ENCODE results near the gene CYP27C1.
A peak's percentile ranks its signal among the peaks of the same experiment; 100 is the strongest.

Gene CYP27C1

GRCh38 chr2:127138281-127138680, 81.8 kb downstream of the CYP27C1 start:
- in situ Hi-C loops (cut with MboI; ENCODE audit: low pct_unique_long_range_greater_than_20kb, low sequenced_read_pairs) = no loop called here

GRCh38 chr2:127137741-127138140, 82.4 kb downstream of the CYP27C1 start:
- in situ Hi-C loops (cut with MboI; ENCODE audit: low pct_unique_long_range_greater_than_20kb, low sequenced_read_pairs) = no loop called here
- DNase-seq = no peak

More at GRCh38 chr2:127138281-127138680, 81.8 kb downstream of the CYP27C1 start:
- no peak for DNase-seq

- no peak for DNase-seq
- in situ Hi-C loops (cut with MboI; ENCODE audit: low pct_unique_long_range_greater_than_20kb, low sequenced_read_pairs) = no loop called here
Observed at GRCh38 chr2:127137225-127137624, 82.9 kb downstream of the CYP27C1 start.

- peak; percentile 24 for DNase-seq
- in situ Hi-C loops (cut with MboI; ENCODE audit: low pct_unique_long_range_greater_than_20kb, low sequenced_read_pairs) = no loop called here
Observed at GRCh38 chr2:127134833-127135830, 85.0 kb downstream of the CYP27C1 start.

GRCh38 chr2:127134235-127134634, 85.9 kb downstream of the CYP27C1 start:
- no peak for DNase-seq
- in situ Hi-C loops (cut with MboI; ENCODE audit: low pct_unique_long_range_greater_than_20kb, low sequenced_read_pairs) = no loop called here

All from KBM-7 (cell line).